Right lobe of liver (tissue), 4 donors: Measurements from ENCODE around the gene ZNF532.

Source experiments
- CTCF ChIP-seq, 4 donors: fragments of 200-600 bp in 3 of 4; fragments of 450-650 bp in 1 of 4; IDR thresholded peaks; one replicate each; pipeline versions ENCODE4 v1.5.1 to v1.8.0; 2016 to 2022; ENCODE audit warnings: antibody characterized with exemption in 4 of 4, mild to moderate bottlenecking in 2 of 4
- POLR2A ChIP-seq: fragments of 450-650 bp; IDR thresholded peaks from one replicate; pipeline ENCODE4 v1.6.1; 2017; ENCODE audit warnings: antibody characterized with exemption, mild to moderate bottlenecking
- donor health status: DM: no; HTN: no; CAD: no.
- donor health status: DM: no; HTN: no; CAD: no.
- donor health status: DM: no; HTN: yes; CAD: no.

GRCh38 chr18:58823412-58823811, 41.3 kb upstream of the ZNF532 start:
- TF ChIP-seq CTCF (IDR thresholded peaks at IDR 0.05) (no peak), POLR2A (no peak)
